Smooth muscle cell (in vitro differentiated cells): ENCODE measurements around the gene PTGDR2. TPM values are rescaled to one million over a fixed set of nuclear protein-coding genes. Genes with fewer than 3 reads are reported as not detected.

Experiments used
- DNase-seq: peaks from one replicate; lab custom pipeline; 2025; ENCODE audit not compliant: unreplicated experiment; lab: John Stamatoyannopoulos, UW
- H2AFZ ChIP-seq: fragments of 200-600 bp; sonication (generic); 2 replicates; pipeline ENCODE4 v1.6.0; 2016; ENCODE audit warnings: antibody characterized with exemption, low read depth, mild to moderate bottlenecking
- H3F3A ChIP-seq: fragments of 200-600 bp; sonication (generic); 2 replicates; pipeline ENCODE4 v1.6.0; 2017; ENCODE audit warnings: antibody characterized with exemption, low read depth
- H3K27ac ChIP-seq: fragments of 200-600 bp; sonication (generic); 2 replicates; pipeline ENCODE4 v1.5.1; 2016; ENCODE audit warnings: low read depth, mild to moderate bottlenecking
- H3K27me3 ChIP-seq: fragments of 200-600 bp; sonication (generic); 2 replicates; pipeline ENCODE4 v1.6.1; 2016; ENCODE audit warnings: low read depth, mild to moderate bottlenecking
- H3K36me3 ChIP-seq: fragments of 200-600 bp; sonication (generic); 2 replicates; pipeline ENCODE4 v1.5.1; 2016; ENCODE audit warnings: low read depth
- H3K4me1 ChIP-seq: fragments of 200-600 bp; sonication (generic); 2 replicates; pipeline ENCODE4 v1.5.1; 2016; ENCODE audit warnings: low read depth
- H3K4me2 ChIP-seq: fragments of 200-600 bp; sonication (generic); 2 replicates; pipeline ENCODE4 v1.6.0; 2016; ENCODE audit warnings: mild to moderate bottlenecking
- H3K4me3 ChIP-seq: fragments of 200-600 bp; sonication (generic); 2 replicates; pipeline ENCODE4 v1.5.1; 2016; ENCODE audit warnings: mild to moderate bottlenecking
- H3K79me2 ChIP-seq: fragments of 200-600 bp; sonication (generic); 2 replicates; pipeline ENCODE4 v1.6.0; 2016; ENCODE audit warnings: low read depth, mild to moderate bottlenecking
- H3K9ac ChIP-seq: fragments of 200-600 bp; sonication (generic); 2 replicates; pipeline ENCODE4 v1.6.0; 2016; ENCODE audit warnings: low read depth
- H3K9me3 ChIP-seq: fragments of 200-600 bp; sonication (generic); replicated peaks from 2 replicates; pipeline ENCODE4 v1.5.1; 2016; ENCODE audit warnings: low read depth
- H4K20me1 ChIP-seq: fragments of 200-600 bp; sonication (generic); 2 replicates; pipeline ENCODE4 v1.6.0; 2016; ENCODE audit warnings: low read depth
- CTCF ChIP-seq: fragments of 200-600 bp; sonication (generic); IDR thresholded peaks from 2 replicates; pipeline ENCODE4 v1.5.1; 2017; ENCODE audit warnings: borderline replicate concordance, mild to moderate bottlenecking, antibody characterized with exemption; ENCODE audit not compliant: insufficient read depth, poor library complexity, severe bottlenecking
- WGBS: methylation state at CpG from one replicate; pipeline ENCODE4 v1.1.7; 2016; ENCODE audit warnings: low lambda C conversion rate; 5-methylcytosine and 5-hydroxymethylcytosine counted together
- polyA plus RNA-seq: library from polyadenylated mRNA; unstranded; fragments of >200 nt; fragmentation: Nextera tagmentation; extraction: Ambion mirVana; gene quantifications from 2 replicates; pipeline ENCODE4 v1.2.1, GENCODE V29; 2016
- total RNA-seq: library from RNA; depleted of rRNA; stranded (reverse); fragments of >200 nt; gene quantifications from 2 replicates; pipeline ENCODE4 v1.2.3, GENCODE V29; 2014

Gene PTGDR2
- total and polyA plus RNA-seq, 2 experiments from 2014 or later = 0.04 to 0.08 TPM

GRCh38 chr11:60844045-60844869 lies 11.5 kb downstream of the PTGDR2 start:
- no peak overlapping the region for H3K27ac ChIP-seq
- peak overlapping the region; percentile 10 for H3K9ac ChIP-seq
- 76% methylated on average over 10 of the region's 10 CpGs for WGBS
- no peaks in the 10 kb centered on the region for H4K20me1 ChIP-seq
- peaks cover 18% of the 10 kb centered on the region for H3K4me1 ChIP-seq
- H3K4me3 ChIP-seq = peak overlapping the region; percentile 85
- no peak overlapping the region for H2AFZ ChIP-seq
- H3K36me3 ChIP-seq = no peaks in the 10 kb centered on the region
- H3K79me2 ChIP-seq = peaks cover 21% of the 10 kb centered on the region
- no peaks in the 10 kb centered on the region for H3K9me3 ChIP-seq
- no peaks in the 10 kb centered on the region for H3F3A ChIP-seq
- DNase-seq = no peak
- TF ChIP-seq CTCF = no peak
- peak overlapping the region; percentile 100 for H3K4me2 ChIP-seq
- H3K27me3 ChIP-seq = no peaks in the 10 kb centered on the region

DNA sequence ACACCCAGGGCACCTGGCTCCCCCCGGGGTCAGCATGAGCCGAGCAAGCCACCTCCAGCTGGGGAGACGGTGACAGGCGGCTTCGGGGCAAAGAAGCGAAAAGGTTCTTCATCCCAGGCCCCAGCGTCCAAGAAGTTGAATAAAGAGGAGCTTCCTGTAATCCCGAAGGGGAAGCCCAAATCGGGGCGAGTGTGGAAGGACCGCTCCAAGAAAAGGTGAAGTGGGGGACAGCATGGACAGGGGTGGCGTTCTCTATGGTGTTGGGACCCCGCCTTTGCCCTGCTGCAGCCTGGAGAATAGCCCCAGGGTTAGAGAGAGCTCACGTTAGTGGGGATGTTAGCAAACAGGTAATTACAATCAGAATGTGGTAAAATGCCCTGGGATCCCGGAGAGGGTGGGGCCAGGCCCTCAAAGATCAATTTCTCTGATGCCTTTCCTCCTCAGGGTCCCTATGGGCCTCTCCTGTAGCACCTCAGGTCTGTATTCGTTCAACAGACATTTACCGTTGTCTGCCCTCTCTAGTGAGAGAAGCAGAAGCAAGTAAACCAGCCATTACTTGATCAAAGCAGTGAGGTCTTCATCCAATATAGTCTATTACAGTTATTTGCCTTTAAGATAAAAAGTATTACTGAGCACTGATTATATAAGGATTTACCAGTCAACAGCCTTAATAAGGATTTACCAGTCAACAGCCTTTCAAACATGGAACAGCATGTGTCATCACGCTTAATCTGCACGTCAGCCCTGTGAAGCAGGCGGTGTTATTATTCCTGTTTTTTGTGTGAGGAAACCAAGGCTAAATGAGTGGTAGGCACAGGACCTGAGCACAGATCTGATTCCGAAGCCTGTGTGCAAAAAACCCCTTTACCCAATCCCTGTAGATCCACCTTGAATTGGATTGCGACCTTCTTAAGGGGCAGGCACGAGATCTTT lies 12.8 kb downstream of the PTGDR2 start:
- TF ChIP-seq CTCF = no peak
- no peaks in the 10 kb centered on the region for H3K27me3 ChIP-seq
- peak overlapping the region; percentile 100 for H3K4me2 ChIP-seq
- peak overlapping the region; percentile 95 for H3K9ac ChIP-seq
- H3K4me3 ChIP-seq = peak overlapping the region; percentile 85
- no peaks in the 10 kb centered on the region for H3K36me3 ChIP-seq
- H3K27ac ChIP-seq = peak overlapping the region; percentile 54
- no peak for DNase-seq
- WGBS = 19% methylated on average over 23 of the region's 23 CpGs
- no peaks in the 10 kb centered on the region for H3F3A ChIP-seq
- H3K9me3 ChIP-seq = no peaks in the 10 kb centered on the region
- H4K20me1 ChIP-seq = no peaks in the 10 kb centered on the region
- peak overlapping the region; percentile 100 for H2AFZ ChIP-seq
- H3K79me2 ChIP-seq = peaks cover 21% of the 10 kb centered on the region
- peaks cover 18% of the 10 kb centered on the region for H3K4me1 ChIP-seq

GRCh38 chr11:60841797-60842667 lies 13.7 kb downstream of the PTGDR2 start, which contains the start of gene CCDC86:
CCDC86 (plus strand) TSS chr11:60842113; CDS start chr11:60842125, 12 bp downstream.
- TF ChIP-seq CTCF = no peak
- Histone ChIP-seq H4K20me1 (no peaks in the 10 kb centered on the region), H3F3A (no peaks in the 10 kb centered on the region), H2AFZ (peak within 1 kb of the TSS; percentile 100), H3K4me3 (peak within 1 kb of the TSS; percentile 85), H3K9ac (peak within 1 kb of the TSS; percentile 95), H3K27me3 (peaks cover 2% of the 10 kb centered on the region), H3K27ac (peak within 1 kb of the TSS; percentile 54), H3K4me2 (peak within 1 kb of the TSS; percentile 100), H3K9me3 (no peaks in the 10 kb centered on the region), H3K4me1 (peaks cover 18% of the 10 kb centered on the region), H3K79me2 (peaks cover 21% of the 10 kb centered on the region), H3K36me3 (no peaks in the 10 kb centered on the region)
- 3% methylated on average over 57 of the region's 57 CpGs for WGBS
- peak; percentile 93 for DNase-seq
